NCI-H774 (cell line): ENCODE measurements around the gene LAMA2.

Experiments
- DNase-seq: peaks from one replicate; lab custom pipeline; 2025; lab: John Stamatoyannopoulos, UW

Gene LAMA2

DNA sequence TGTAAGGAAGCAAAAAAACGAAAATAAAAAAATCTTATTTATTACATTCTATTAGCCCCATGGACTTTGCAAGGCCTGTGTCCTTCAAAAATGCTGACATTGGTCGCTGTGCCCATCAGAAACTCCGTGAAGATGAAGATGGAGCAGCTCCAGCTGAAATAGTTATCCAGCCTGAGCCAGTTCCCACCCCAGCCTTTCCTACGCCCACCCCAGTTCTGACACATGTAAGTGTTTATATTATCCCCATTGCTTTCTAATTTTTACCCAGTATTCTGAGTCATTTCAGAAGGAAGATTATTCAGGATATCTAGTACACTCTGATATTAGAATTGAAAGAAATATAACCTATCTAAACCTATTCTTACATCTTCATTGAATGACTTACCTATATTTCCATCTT lies 609.3 kb downstream of the LAMA2 start:
- DNase-seq: no peak

DNA sequence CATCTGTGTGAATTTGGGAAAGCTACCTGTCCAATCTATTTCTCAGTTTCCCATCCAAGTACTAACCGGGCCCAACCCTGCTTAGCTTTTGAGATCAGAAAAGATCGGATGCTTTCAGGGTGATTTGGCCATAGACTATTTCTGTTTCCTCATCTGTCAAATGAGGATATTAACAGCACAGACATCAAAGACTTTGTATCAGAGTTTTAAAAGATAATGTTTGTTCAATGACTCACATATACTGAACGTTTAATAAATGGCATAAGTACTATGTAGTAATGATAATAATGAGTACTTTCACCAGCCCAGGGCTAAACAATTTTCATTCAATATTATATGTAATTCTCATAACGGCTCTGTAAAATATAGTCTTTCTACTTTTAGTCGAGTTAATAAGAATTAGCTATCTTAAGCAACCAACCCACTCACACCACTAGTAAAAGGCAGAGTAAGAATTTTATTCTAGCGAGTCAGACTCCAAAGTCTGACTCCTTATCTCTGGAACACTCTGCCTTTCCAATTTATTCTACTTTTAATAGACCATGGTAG lies 610.5 kb downstream of the LAMA2 start:
- DNase-seq: no peak

DNA sequence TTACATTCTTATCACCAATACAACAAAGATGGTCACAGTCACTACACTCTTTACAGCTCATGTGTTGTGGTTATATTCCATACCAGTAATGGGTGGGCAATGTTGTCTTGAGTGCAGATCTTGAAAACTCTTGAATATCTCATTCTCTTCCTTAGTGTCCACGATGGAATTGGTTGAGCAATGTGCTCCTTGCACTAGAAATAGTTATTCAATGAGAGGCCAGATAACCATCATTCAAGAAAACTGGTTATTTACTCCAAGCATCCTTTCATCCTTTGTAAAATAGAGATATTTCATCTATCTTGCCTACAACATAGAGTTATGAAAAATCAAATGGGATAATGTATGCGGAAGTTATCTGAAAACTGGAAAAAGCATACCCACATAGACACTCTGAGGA lies 611.2 kb downstream of the LAMA2 start:
- no peak for DNase-seq

DNA sequence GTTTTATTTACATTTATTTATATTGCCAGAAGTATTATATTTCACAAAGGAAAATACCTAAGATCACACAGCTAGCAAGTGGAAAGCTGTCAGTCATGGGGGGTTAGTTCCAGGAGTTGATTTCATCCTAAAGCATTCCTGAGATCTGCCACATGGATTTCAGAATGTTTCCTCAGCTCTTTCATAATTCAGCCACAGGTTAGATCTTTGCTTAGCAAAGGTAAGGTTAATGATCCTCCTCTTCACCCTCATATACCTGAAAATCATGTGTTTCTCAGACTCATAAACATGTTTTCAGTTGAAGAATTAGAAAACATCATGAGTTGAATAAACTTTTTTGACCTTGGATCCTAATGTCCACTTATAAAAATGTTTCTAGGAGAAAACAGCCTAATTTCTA lies 611.6 kb downstream of the LAMA2 start:
- DNase-seq: no peak

DNA sequence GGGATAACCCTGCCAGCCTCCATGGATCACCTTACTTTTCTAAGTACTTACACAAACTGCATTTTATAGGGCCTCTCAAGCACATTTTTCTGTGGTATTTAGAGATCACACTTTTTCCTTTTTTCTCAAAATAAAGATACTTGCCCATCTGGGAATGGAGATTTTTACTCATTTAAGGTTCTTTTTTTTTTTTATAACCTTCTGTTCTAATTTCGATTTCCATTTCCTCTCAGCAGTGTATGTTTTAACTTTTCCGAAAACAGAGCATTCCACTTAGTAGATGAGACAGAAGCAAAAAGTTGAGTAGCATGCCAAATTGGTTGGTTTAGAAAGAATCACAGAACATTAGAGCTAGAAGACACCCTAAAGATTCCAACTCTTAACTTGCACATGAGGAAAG lies 612.7 kb downstream of the LAMA2 start:
- DNase-seq: no peak

DNA sequence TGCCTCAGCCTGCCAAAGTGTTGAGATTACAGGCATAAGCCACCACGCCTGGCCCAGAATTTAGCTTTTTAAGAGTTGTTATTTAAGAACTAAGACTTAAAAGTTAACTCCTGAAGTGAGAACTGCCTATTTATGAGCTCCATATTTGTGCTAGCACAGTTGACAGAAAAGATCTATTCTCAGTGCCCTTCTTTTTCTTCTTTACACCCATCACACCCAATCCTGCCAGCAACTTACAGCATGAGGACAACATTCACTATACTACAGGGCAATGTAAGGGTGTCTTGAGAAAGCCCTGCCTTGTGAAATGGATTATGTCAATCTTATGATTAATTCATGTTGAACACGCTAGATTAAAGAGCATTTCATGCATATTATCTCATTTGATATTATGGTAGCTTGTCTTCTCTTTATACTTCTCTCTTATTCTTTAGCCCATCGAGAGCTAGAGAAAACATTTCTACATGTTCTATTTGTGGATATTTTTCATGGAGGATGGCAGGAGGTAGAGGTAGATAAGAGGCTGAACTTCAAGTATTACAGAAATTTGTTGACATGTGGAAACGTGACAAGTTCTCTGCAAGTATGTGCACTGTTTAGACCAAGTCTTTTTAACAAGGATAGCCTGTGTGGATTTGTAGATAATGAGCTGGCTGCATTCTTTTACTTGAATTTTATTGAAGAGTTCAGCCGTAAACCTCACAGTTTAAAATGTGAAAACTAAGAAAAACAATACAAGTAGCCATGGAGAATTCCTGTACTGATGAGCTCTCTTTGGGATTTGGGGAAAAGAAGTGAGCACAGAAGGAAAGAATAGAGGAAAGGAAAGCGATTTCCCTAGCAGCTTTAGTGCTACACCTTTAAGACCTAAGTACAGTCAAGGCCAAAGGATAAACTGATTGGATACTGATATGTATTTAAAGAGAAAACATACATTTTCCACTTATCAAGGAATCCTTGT lies 614.8 kb downstream of the LAMA2 start:
- DNase-seq: no peak

- DNase-seq: no peak
These were observed 615.6 kb downstream of the LAMA2 start for GRCh38 chr6:129498541-129498940.

DNA sequence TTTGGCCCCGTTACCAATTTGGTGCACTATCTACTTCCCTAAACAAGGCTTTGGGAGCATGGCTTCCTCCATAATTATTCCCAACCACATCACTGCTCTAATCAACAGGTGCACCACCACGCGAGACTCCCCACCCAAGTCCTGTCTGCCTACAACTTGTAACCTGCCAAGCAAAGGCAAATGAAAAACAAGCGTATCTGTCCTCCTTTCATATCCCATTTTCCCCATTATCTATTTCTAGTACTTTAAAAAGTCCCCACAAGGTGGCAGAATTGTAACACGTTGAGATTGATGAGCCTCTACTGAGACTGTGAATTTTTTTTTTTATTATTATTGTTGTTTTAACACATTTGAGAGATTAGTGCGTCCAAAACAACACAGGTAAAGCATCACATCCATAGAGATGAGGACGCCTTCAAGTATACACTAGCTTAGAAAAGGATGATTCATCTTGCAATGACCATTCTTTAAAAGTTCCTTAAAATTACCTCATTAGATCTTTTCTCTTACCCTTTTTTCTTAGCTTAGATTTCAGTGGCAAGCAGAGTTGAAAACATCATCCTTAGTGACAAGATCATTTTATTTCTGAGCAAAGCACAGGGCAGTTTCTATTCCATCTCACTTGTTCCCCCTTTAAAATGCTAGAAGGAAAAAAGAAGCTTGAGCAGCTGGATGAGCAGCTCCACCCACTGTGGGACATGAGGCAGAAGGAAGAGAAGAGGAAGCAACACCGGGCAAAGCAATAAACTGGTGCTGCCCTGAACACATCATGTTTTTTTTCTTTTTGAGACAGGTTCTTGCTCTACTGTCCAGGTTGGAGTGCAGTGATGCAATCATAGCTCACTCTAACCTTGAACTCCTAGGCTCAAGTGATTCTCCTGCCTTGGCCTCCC lies 616.3 kb downstream of the LAMA2 start:
- DNase-seq: peak; percentile 37

- DNase-seq: no peak
These were observed 616.9 kb downstream of the LAMA2 start for GRCh38 chr6:129499843-129500219.

DNA sequence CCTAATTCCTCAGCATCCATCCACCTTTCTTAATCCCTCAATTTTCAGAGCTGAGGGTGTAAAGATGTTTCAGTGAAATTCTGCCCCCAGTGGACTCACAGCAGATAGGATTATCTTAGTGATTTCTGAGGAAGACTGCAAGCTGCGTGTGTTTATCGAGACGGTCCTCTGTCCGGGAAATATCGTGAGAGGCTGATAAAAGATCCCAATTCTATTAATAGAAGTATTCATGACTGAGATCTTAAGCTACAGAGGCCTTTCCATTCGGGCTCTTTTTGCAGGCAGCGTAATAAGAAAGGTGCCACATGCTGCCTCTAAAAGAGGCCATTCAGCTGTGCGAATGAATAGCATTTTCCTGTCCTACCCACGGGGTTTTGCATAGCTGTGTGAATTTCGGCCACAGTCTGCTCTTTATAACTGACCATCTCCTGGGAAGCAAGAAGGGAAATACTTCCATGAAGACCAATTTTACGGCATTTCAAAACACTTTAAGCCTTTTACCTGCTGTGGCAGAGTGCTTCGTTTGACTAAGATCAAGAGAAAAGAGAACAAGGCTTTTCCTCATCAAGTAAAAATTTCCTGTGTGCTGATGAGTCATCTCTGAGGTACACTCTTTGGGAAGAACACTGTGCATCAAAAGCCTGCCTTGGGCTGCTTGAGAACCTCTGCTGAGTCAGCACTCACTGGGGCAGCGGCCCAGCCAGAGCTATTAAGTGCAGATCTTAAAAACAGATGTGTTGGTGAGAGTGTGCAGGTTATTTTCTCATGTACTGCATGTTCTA lies 618.2 kb downstream of the LAMA2 start:
- DNase-seq: no peak

DNA sequence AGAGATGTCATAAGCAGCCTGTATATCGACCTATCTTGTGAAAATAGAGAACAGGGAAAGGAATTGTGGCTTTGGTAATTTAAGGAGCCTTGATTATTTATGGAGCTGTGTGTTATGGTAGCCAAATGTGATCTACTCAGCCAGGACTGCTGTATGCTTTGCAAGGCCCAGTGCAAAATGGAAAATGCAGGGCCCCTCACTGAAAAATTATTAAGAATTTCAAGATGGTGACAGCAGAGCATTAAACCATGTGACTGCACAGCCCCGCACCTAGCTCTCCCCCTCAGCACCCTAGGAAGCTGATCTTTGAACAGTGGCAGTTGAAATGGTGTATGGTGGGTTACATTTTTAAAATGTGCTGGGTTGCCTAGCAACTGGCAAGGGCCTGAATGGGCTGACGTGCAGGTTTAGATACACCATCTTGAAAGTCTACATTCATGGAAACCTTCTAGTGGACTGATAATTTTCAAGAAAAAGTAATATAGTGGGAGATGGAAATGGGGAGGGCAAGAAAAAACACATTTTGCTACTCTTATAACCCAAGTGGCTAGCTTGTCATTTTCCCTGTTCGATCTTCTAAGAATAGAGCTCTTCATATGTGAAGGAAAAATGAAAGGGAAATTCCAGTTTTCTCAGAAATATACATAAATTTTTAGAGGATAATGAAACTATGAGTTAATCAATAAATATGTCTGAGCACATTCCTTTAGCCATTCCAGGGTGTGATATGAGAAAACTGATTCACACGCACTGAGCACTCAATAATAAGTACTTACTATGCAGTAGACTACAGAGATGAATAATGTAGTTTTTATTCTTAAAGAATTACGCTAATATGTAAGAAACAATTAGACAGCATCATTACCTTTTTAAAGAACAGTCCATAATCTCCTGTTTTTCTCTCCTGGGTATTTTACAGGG lies 619.1 kb downstream of the LAMA2 start:
- DNase-seq: no peak

GRCh38 chr6:129504456-129504855 lies 621.5 kb downstream of the LAMA2 start:
- DNase-seq: no peak

DNA sequence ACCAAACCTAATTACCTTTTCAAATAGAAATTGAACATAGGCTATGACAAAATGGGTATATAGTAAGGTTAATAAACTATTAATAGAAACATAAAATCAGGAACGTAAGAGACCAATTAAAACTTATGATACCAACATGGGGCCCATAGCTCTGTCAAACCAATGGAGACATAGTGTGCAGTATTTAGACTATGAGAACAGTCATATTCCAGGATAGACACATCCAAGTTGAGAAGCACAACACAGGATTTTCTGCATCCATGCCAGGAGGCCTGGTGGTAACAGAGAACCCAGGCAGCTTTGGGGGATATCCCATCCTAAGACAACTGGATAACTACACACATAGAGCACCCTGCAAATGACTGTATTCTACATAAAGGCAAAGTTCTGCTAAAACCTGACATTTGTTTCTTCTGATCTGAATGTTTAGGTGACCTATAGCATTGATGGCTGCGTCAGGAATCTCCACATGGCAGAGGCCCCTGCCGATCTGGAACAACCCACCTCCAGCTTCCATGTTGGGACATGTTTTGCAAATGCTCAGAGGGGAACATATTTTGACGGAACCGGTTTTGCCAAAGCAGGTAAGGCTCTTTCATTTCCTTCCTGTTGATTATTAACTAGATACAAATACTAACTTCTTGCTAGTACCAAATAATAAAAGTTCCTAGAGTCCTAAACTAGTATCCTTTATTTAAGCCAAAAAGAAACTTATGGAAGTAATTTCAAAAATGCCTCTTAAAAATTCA lies 624.3 kb downstream of the LAMA2 start:
- DNase-seq: no peak

GRCh38 chr6:129507846-129508245 lies 624.9 kb downstream of the LAMA2 start:
- no peak for DNase-seq

GRCh38 chr6:129508477-129509145 lies 625.7 kb downstream of the LAMA2 start:
- DNase-seq: no peak

DNA sequence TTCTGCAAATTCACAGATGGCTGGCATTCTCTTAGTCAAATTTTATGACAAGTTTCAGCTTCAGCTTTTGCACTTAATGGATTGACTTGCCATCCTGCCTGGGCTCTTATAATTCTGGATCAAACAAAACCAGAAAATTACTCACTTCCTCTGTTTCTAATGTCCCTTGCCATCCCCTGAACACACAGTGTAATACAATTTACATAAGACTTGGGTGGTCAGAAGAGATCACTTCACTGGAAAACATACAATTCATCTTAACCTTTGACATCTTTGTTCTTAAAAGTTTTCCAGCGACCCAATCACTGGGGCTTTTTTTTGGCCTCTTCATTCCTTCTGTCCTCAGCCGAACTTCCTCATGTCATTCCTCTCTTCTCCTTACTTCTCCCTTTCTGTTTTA lies 628.0 kb downstream of the LAMA2 start:
- DNase-seq: no peak

- no peak for DNase-seq
These were observed 630.5 kb downstream of the LAMA2 start for GRCh38 chr6:129513471-129513870.

- DNase-seq: no peak
These were observed 632.1 kb downstream of the LAMA2 start for GRCh38 chr6:129515004-129515403.

GRCh38 chr6:129516005-129516404 lies 633.1 kb downstream of the LAMA2 start:
- DNase-seq: no peak
